ENCODE results near the gene BICRAL. TPM values are rescaled to one million over a fixed set of nuclear protein-coding genes. Genes with fewer than 3 reads are reported as not detected.

Gene BICRAL
- total RNA-seq, 3 donors from 2014 or later = 16.7 to 25.2 (median 16.8) TPM

DNA sequence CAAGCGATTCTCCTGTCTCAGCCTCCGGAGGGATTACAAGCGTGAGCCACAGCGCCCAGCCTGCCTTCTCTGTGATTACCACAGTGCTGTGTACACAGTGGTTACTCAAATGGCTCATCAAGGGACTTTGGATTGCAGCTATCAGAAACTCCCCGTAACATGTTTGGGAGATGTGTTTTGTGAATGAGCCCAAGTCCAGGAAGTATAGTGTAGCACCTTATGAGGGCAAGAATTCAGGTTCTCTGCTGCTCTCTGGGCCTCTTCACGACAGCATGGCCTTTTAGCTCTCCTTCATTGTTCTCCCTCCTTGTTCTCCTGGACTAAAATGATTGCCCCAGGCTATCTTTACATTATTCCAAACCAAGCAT lies 63.5 kb downstream of the BICRAL start:
- Histone ChIP-seq H3K27ac (no peak overlapping the region), H3K9me3 (no peaks in the 10 kb centered on the region), H3K4me1 (no peaks in the 10 kb centered on the region), H3K36me3 (no peaks in the 10 kb centered on the region), H3K27me3 (no peaks in the 10 kb centered on the region), H3K4me3 (no peak overlapping the region)
- intact Hi-C loops (cut with DNase I; ENCODE audit: low total_unique reads) = no loop called here
- TF ChIP-seq POLR2AphosphoS5 (IDR thresholded peaks at IDR 0.05) = no peak
- TF ChIP-seq CTCF (IDR thresholded peaks at IDR 0.05) = no peak
- TF ChIP-seq POLR2A (IDR thresholded peaks at IDR 0.05) = no peak
- no peak for DNase-seq (ENCODE audit: low spot score in 2 of 2)

GRCh38 chr6:42846505-42846904 lies 64.7 kb downstream of the BICRAL start:
- H3K27me3 ChIP-seq = no peaks in the 10 kb centered on the region
- TF ChIP-seq CTCF (IDR thresholded peaks at IDR 0.05) (no peak), POLR2A (IDR thresholded peaks at IDR 0.05) (no peak), POLR2AphosphoS5 (IDR thresholded peaks at IDR 0.05) (no peak)
- H3K36me3 ChIP-seq = no peaks in the 10 kb centered on the region
- no peaks in the 10 kb centered on the region for H3K4me1 ChIP-seq
- no peak for DNase-seq (ENCODE audit: low spot score in 2 of 2)
- no peak overlapping the region for H3K4me3 ChIP-seq
- no peak overlapping the region for H3K27ac ChIP-seq
- intact Hi-C loops (cut with DNase I; ENCODE audit: low total_unique reads) = no loop called here
- H3K9me3 ChIP-seq = no peaks in the 10 kb centered on the region

GRCh38 chr6:42848700-42849099 lies 66.8 kb downstream of the BICRAL start:
- no peak overlapping the region for H3K4me3 ChIP-seq
- no peak for TF ChIP-seq POLR2AphosphoS5 (IDR thresholded peaks at IDR 0.05)
- no peaks in the 10 kb centered on the region for H3K36me3 ChIP-seq
- H3K9me3 ChIP-seq = no peaks in the 10 kb centered on the region
- intact Hi-C loops (cut with DNase I; ENCODE audit: low total_unique reads) = no loop called here
- H3K27me3 ChIP-seq = no peaks in the 10 kb centered on the region
- no peak overlapping the region for H3K27ac ChIP-seq
- H3K4me1 ChIP-seq = no peaks in the 10 kb centered on the region
- DNase-seq (ENCODE audit: low spot score in 2 of 2) = no peak

DNA sequence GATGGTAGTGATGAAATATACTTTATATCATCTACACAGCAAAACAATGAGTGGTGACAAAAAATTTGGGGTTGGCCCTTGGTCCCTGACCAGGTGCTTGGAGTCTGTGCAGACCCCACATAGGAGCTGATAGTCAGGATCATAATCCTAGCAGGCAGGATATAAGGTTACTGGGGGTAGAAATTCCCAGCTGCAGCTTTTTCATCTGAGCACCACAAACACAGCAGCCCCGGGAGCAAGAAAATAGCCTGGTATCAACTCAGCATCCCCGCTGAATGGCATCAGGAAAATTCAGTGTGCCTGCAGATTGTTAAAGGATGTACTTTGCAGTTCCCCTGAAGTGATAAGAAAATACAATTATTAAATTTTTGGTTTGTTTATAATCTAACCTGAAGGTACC lies 69.7 kb downstream of the BICRAL start:
- DNase-seq (ENCODE audit: low spot score in 2 of 2) = no peak
- no peaks in the 10 kb centered on the region for H3K27me3 ChIP-seq
- H3K36me3 ChIP-seq = no peaks in the 10 kb centered on the region
- no peaks in the 10 kb centered on the region for H3K9me3 ChIP-seq
- TF ChIP-seq POLR2AphosphoS5 (IDR thresholded peaks at IDR 0.05) (no peak), POLR2A (IDR thresholded peaks at IDR 0.05) (no peak), CTCF (IDR thresholded peaks at IDR 0.05) (no peak)
- H3K4me3 ChIP-seq = no peak overlapping the region
- H3K4me1 ChIP-seq = no peaks in the 10 kb centered on the region
- intact Hi-C loops (cut with DNase I; ENCODE audit: low total_unique reads) = no loop called here
- no peak overlapping the region for H3K27ac ChIP-seq

- Histone ChIP-seq H3K4me1 (no peaks in the 10 kb centered on the region), H3K27me3 (no peaks in the 10 kb centered on the region), H3K36me3 (peaks cover 17% of the 10 kb centered on the region), H3K9me3 (no peaks in the 10 kb centered on the region), H3K4me3 (no peak overlapping the region), H3K27ac (no peak overlapping the region)
- intact Hi-C loops (cut with DNase I; ENCODE audit: low total_unique reads) = no loop called here
- no peak for TF ChIP-seq POLR2AphosphoS5 (IDR thresholded peaks at IDR 0.05)
- no peak for TF ChIP-seq POLR2A (IDR thresholded peaks at IDR 0.05)
- no peak for TF ChIP-seq CTCF (IDR thresholded peaks at IDR 0.05)
- DNase-seq (ENCODE audit: low spot score in 2 of 2) = no peak
These were observed 78.2 kb downstream of the BICRAL start for GRCh38 chr6:42860036-42860435.

- TF ChIP-seq POLR2A (IDR thresholded peaks at IDR 0.05) (no peak), CTCF (IDR thresholded peaks at IDR 0.05) (no peak), POLR2AphosphoS5 (IDR thresholded peaks at IDR 0.05) (no peak)
- no peaks in the 10 kb centered on the region for H3K9me3 ChIP-seq
- H3K27me3 ChIP-seq = no peaks in the 10 kb centered on the region
- DNase-seq (ENCODE audit: low spot score in 2 of 2) = no peak
- peaks cover 17% of the 10 kb centered on the region for H3K36me3 ChIP-seq
- no peak overlapping the region for H3K27ac ChIP-seq
- intact Hi-C loops (cut with DNase I; ENCODE audit: low total_unique reads) = no loop called here
- H3K4me3 ChIP-seq = no peak overlapping the region
- H3K4me1 ChIP-seq = no peaks in the 10 kb centered on the region
These were observed 78.6 kb downstream of the BICRAL start for GRCh38 chr6:42860481-42860880.

Measured in breast epithelium (tissue), 4 donors.